A549 treated with AZD2906 at 1 μM for 4 hours (cell line): ENCODE data around the gene CAGE1. TPM values are rescaled to one million over a fixed set of nuclear protein-coding genes. Genes with fewer than 3 reads are reported as not detected.

Source experiments
- total RNA-seq: library from RNA; stranded (reverse); fragments of 200-300 nt; extraction: Qiagen RNA extraction; gene quantifications from 5 replicates; pipeline ENCODE4 v1.2.3, GENCODE V29; 2022

CAGE1 gene
- 0.02 to 0.03 TPM in 2 of 5 replicates, not detected in the others for total RNA-seq

GRCh38 chr6:7389451-7390225 lies at the start of gene CAGE1, which contains the start of gene RIOK1:
TSS of gene CAGE1 (minus strand) at chr6:7389742. CDS start at chr6:7387173, 2,569 bp downstream.
TSS of gene RIOK1 (plus strand) at chr6:7389808. CDS start at chr6:7390003, 195 bp downstream.

GRCh38 chr6:7312616-7313504 lies 76.7 kb downstream of the CAGE1 start, which contains the start of gene SSR1:
TSS of gene SSR1 (minus strand) at chr6:7313199. CDS start at chr6:7313120, 79 bp downstream.

Other genes with a start within 250 kb of the CAGE1 start
- 63.1 to 84.1 TPM (median 69.7 TPM) in 5 replicates for gene SSR1, start 76.5 kb downstream of the CAGE1 start, total RNA-seq
- gene RIOK1, start 66 bp upstream of the CAGE1 start, total RNA-seq: 11.1 to 15.9 TPM (median 11.4 TPM) in 5 replicates
- 33.0 to 56.4 TPM (median 40.4 TPM) in 5 replicates for gene DSP, start 151.9 kb upstream of the CAGE1 start, total RNA-seq
- gene SNRNP48, start 200.5 kb upstream of the CAGE1 start, total RNA-seq: 8.3 to 10.0 TPM (median 9.0 TPM) in 5 replicates